GM19023 (cell line): ENCODE results near the gene COL18A1.

Source experiments
- ATAC-seq: cut with Tn5 transposase; IDR thresholded peaks from one replicate; pipeline ENCODE4 v1.9.1; 2021; ENCODE audit warnings: mild to moderate bottlenecking, moderate library complexity; ENCODE audit not compliant: unreplicated experiment

The COL18A1 gene

DNA sequence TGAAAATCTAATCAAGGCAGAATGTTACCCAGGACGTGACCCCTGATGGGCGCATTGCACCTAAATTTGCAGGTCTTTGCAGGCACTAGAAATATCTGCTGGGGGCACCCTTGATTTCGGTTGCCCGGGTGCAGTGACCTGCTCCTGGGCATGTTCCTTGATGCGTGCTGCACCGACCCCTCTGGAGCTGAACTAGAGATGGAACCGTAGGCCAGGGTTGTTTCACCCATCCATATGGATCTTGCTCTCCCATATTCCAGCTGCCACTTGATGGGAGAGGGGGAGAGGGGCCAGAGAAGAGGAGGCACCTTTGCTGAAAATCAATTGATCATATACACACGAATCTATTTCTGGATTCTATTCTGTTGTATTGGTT is 8.4 kb upstream of the COL18A1 start:
- no peak for ATAC-seq

DNA sequence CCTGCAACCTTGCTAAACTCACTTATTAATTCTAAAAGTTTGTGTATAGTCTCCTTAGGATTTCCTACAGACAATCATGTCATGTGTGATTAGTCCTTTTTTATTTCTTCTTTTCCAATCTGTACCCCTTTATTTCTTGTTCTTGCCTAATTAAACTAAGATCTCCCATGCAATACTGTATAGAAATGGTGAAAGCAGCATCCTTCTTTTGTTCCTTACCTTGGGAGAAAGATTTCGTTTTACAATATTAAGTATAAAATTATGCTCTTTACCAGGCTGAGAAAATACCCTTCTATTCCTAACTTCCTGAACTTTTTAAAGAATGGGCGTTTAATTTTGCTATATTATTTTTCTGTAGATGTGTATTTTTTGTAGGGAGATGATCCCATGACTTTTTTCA is 7.6 kb upstream of the COL18A1 start:
- ATAC-seq = no peak

DNA sequence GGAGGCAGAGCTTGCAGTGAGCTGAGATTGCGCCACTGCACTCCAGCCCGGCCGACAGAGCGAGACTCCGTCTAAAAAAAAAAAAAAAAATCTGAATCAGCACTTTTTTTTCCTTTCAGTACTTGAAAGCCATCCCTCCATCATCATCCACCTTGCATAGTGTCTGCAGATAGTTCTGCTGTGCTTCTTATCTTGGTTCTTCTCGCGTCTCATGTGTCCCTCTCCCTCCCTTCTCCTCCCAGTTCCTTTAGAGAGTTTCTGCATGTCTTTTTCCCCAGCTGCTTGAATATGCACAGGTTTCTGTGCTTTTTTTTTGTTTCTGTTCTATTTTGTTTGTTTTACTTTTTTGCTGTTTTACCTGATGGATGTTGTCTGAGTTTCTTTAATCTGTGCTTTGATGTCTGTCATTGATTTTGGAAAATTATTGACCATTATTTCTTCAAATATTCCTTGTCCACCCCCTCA is 3.9 kb upstream of the COL18A1 start:
- no peak for ATAC-seq

DNA sequence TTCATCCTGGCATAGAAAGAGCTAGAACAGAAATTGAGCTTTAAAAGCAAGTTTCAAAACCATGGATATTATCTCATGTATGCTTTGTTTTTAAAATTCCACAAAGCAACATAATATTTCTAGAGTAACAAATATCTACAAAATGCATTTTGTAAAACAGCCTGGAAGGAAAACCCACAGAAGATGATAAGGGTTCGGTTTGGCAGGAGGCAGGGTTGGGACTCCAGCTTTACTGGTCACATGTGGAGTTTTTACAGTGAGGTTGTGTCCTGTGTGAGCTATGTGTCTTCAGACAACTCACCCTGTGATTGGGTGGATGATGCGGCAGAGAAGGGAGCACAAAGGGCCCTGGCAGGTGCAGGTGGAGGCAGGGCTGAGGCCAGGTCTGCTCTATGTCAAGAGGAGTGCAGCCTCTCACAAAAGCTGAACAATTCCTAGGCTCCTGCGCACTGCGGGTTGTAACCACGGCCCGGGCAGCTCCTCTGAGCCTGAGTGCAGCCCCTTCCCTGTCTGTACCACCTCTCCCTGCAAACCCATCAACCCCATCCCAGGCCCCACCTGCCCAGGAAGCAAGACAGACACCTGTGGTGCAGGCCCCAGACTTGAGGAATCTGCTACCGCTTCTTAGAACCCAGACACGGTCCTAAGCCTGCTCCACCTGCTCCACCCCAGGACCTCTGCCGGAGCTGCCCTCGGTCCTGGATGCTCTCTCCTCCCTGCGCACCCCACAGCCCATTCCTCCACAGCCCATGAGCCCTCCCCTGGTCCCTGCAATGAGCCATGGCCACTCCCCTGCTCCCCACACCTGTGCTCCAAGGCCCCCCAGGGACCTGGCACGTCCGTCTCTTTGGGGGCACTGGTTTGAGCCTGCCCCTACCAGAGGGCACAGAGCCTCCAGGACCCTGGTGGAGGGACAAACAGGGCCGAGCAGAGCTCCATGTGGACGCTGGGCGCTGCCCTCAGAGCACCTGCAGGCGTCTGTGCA is 2.8 kb upstream of the COL18A1 start:
- ATAC-seq = no peak

DNA sequence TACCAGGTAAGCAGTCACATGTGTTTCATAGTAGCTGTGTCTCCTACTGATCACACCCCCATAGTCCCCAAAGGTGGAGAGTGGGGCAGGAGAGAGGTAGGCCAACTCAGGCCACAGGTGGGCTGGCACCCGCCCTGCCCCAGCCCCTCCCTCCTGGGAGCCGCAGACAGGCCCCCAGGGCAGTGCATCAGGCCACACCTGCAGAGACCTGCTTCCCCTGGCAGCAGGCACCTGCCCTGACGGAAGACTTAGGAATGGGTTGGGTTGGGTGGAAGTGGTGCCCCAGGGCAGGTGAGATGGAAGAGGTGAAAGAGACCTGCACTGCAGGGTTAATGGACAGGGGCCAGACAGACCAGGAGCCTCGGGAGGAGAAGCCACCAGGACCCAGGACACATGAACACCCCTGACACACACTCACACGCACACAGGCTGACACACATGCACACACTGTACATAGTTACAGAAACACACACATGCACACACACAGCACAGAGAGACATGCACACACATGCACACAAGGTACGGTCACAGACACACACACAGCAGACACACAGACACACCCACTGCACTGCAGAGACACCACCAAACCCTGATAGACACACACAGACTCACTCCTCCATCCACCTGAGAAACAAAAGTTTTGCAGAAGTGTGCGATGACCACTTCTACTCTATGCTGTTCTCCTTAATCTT is 1.7 kb upstream of the COL18A1 start:
- no peak for ATAC-seq

DNA sequence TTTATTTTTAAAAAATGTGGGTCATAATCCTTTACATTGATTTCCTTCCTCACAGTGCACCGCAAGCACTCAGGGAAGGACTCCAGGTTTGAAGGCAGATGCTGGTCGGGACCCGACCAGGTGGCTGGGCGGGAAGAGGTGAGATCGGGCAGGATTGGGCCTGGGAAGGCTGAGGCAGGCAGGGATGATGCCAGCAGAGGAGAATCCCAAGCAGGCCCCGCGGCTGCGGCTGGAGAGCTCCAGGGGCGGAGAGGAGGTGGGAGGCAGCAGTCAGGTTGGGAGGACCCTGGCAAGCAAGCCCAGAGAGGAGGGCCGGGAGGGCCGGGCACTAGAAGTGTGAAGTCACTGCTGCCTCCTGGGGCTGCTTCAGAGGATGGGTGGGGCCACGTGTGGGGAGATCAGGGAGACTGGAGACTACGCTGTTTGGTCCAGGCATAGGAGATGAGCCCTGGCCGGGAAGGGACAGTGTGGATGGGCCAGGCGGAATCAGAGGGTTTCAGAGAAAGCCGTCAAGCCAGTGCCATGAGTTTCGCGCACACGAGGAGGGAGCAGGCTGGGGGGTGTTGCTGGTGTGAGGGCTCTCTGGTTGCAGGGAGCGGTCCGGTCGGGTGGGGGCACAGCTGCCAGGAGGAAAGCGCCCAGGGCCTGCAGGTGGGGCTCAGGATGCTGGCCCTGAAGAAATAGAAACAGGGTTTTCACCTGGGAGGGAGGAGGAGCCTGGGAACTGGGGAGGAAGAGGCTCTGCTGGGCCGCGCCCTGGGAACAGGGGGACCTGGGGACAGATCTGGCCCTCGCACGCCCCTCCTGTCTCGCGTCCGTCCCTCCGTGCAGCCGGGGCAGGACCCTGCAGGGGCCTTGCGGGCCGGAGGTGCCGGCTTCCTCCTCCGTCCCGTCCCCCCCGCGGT is 888 bp upstream of the COL18A1 start:
- no peak for ATAC-seq

DNA sequence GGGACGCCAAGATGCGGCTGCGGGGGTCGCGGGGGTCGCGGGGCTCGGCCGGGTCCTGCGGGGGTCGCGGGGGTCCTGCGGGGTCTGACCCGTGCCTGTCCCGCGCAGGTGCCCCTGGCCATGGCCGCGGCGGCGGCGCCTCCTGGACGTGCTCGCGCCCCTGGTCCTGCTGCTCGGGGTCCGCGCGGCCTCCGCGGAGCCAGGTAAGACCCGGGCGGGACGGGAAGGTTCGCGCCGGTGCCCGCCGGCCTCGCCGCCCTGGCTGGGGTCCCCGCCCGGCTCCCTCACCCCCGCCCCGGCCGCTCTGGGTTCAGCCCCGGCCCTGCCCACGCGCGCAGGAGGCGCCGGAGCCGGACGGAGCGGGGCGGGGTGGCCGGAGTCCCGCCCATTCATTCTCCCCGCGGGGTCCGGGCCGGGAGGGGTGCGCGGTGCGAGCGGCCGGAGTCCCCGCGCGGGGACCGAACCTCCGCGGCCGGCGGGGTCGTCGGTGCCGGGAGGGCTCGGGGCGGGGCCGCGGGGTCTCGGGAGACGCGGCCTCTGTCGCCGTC is 380 bp downstream of the COL18A1 start:
- ATAC-seq = no peak

DNA sequence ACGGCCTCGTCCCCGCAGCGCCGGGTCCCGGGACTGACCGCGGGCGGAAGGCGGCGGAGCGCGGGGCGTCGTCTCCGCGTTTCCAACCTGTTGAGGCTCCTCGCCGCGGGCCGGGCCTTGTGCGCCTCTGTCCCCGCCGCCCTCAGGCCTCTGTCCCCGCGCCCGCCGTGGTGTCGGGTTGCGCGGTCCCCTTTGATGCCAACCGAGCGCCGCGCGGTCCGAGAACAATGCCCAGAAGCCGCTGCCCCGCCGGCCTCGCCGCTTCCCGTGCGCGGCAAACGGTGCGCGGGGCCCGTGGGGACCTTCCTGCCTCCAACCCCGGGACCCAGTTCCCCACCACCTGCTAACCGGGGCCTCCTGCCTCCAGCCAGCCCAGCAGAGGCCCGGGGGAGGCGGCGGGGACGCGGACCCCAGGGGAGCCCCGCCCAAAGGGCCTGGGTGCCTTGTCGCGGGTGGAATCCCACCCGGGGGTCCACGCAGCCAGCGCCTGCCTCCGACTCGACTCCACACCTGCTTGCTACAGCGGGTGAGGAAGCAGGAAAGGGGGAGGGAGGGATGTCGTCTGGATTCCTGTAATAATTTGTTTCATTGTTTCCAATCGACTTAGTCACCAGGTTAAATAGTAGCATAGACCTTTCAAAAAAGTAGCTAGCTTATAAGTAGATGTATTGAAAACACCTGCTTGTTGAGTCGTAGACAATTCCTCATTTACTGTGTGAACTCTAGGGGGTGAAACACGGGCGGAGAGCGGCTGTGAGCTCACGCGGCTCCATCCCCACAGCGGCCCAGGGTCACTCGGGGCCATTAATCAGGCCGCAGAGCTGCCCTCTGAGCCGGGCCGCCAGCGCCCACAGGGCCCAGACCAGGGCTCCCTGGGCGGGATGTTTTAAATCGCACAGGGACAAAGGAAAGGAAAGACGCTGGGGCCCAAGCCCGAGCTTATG is 1.1 kb downstream of the COL18A1 start:
- ATAC-seq = no peak

DNA sequence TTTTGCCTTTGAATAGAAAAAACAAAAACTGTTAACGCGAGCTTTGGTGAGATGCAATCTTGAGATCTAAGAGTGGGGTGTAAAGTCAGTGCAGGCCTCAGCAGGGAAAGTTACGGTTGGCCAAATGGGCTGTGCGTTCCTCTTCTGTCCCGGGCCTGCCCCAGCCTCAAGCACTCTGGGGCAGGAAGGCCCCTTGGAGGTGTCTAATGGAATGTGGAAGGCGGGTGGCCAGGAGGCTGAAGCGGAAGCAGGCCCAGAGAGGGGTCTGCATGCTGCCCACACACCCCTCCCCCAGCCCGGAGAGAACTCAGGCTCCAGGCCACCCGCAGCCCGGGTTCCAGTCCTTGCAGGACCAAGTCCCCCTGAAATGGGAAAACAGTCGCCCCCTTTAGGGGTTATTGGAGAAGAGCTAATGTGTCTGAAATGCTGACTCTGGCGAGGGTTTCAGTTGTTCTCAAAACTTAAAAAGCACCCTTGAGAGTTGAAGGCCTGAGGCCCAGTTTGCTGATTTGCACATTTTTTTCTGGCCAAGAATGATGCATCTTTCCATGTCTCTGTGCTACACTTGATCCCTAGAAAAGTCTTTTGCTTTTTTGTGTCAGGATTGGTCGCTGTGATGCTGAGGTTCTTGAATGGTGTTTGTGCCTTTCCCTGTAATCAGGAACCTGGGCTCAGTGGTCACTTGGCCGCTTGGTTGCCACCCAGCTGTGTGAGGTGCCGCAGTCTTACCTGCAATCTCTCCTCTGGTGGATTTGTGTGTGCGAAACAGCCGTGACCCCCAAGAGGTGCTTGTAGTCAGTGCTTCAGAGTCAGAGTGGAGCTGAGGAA is 2.0 kb downstream of the COL18A1 start:
- no peak for ATAC-seq

DNA sequence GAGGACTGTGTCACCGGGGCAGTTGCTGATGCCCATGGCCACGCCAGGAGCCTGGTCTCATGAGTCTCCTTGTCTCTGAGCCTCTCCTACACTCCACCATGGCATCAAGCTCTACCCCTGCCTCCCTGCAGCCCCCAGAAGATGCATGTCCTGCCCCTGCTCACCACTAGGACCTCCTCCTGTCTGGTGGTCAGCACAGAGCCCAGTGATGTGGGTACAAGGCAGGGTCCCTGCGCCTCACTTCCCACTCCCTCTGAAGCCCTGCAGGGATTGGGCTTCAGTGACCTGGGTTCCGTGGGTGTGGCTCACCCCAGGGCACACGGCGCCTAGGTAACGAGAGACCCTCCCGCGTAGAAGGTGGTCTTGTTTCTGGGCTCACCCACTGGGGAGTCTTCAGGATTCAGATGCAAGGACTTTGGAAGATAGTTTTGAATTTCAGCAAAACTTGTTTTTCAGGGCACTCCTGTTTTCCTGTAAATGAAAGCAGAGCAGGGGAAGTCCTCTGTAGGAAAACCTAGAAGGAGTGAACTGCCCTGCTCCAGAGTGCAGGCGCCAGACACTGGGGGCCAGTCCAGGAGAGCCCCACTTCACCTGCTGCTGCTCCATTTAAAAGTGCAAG is 2.8 kb downstream of the COL18A1 start:
- ATAC-seq = no peak

DNA sequence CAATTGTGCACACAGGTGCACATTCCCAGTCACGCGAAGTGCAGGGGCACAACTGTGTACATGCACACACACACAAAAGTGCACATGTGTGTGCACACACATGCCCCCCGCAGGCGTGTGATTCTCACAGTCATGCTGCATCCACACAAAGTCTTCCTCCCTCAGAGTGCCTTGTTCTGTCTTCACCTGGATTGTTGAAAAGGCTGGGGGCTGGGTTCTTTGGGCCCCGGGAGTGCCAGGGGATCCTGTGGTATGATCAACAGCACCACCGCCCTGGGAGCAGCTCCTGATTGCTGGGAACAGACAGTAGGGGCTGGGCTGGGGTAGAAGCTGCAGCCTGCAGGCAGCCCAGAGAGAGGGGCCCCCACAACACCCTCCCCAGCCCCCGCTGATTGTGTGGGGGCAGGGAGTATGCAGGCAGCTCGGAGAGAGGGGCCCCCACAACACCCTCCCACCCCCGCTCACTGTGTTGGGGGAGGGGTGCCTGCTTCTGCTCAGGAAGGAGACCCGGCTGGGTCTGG is 3.4 kb downstream of the COL18A1 start:
- ATAC-seq = no peak

DNA sequence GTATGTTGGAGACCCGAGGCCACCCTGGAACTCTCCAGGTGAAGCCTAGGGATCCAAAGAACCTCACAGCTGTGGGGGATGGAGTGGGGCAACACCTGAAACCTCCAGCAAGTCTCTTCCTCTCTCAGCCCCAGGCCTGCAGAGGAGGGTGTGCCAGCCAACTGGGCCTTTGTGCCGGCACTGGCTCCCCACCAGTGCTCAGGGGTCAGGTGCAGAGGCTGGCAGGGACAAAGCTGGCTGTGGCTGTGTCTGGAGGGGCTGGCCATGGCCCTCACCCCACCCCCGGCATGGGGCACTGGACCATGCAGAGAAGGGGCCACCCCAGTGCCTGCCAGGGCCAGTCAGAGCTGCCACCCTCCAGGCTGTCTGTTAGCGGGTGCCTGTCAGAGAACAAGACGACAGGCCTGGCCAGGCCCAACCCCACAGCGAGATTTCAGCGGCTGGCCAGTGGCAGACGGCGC is 3.9 kb downstream of the COL18A1 start:
- no peak for ATAC-seq

DNA sequence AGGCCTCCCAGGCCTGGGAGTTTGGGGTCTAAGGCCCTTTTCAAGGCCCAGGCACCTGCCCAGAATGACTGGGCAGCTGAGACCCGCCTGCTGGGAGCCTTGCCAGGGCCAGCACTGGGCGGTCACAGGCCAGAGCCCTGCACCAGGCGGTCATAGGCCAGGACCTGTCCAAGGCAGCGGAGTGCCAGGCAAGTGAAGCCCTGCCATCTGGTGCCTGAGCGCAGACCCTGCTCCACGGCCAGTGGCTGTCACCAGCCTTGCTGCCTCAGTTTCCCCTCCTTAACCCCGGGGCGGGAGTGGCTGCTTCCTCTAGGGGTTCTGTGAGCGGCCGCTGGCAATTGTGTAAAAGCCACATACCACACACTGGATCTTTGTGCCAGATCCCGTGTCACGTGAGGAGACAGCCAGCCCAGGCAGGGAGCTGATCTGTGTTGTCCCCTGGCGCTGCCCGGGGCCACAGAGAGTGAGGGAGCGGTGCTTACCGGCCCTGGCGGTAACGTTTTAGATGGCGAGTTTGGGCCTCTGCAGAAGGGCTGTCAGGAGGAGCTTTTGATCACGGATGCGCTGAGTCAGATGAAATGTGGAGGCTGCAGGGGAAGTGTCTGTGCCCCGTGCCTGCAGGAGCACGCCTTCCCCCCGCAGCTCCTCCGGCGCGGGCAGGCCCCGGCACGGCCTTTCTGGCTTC is 4.6 kb downstream of the COL18A1 start:
- no peak for ATAC-seq

DNA sequence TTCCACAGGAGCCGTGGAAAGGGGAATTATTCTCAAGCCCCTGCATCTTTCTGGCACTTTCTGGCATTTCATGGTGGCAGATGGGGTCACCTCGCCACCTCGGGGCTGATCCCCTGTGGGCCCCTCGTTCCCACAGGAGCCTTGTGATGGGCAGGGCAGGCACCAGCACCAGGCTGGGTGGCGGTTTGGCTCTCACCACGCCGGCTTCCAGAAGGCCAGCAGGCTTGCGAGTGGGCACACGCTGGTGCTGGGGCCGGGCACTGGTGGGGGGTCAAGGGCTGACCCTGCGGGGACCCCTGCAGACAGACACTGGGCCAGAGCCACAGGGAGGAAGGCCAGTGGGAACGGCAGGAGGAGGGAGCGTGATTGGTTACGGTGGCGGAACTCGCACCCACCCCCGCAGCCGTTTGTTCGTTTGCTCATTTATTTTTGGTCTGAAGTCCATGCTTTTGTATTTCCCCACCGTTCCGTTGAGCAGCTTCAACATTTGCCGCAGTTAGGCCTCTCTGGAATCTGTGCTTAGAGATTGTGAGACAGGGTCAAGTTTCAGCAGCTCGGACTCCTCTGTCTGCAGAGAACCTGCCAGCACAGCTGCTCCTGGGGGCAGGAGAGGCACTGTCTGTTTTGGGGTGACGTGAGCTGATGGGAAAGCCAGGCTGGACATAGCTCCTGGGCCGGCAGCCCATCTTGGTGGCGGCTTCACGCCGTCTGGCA is 5.3 kb downstream of the COL18A1 start:
- ATAC-seq = no peak

DNA sequence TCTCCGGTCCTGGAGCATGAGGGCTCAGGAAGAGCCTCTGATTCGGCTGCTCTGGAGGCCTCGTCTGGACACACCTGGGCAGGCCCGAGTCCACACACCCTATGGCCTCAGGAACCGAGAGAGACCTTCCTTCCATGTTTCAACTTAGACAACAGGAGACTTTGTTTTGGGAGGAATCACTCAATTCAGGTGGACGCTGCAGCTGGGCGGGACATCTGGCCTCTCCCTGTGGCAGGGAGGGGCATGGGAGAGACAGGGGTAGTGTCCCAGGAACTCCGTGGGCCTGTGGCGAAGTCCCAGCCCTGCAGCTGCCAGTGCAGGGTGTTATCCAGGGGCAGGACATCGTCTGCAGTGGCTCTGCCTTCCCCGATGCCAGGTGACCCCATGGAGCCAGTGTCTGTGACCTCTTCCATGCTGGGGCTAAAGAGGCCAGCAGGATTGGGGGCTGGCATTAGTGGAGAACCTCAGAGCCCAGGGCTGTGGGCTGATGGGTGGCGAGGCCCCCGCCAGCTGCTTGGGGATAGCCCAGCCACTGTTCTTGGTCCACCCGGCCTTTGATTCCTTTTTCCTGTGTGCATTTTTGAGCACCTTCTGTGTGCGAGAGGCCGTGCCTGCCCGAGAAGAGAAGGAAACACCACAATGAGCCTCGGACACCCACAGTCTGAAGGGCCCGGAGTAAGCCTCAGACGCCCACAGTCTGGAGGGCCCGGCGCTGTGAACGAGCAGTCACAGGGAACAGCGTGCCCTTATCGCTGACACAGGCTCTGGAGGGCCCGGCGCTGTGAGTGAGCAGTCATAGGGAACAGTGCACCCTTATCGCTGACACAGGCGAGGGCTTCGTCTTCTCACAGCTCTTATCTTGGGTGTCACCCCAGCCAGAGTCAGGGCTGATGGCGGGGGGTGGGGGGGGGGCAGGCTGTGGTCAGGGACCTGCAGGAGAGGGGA is 6.2 kb downstream of the COL18A1 start:
- ATAC-seq = no peak

DNA sequence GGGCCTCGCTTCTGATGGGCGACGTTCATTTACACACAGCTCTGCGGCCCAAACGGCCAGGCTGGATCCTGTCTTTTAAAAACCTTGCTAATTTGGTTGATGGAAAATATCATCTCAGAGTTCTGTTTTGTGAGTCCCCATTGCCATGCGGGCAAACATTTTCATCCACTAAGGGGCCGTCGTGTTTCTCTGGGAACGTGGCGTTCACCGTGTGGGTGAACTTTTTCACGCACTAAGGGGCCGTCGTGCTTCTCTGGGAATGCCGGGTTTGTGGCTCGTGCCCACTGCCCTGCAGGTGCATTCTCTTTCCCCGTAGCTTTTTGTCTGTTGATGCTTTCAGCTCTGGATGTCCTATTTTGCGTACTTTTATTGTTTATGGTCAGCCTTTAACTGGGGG is 6.8 kb downstream of the COL18A1 start:
- no peak for ATAC-seq
